Neural cell (in vitro differentiated cells): ENCODE data around the gene RABL3. TPM values are rescaled to one million over a fixed set of nuclear protein-coding genes. Genes with fewer than 3 reads are reported as not detected.
"Not testable (repeated sequence)": the region's sequence is repeated elsewhere in the genome, so short reads cannot be mapped to it uniquely, and the experiment has no call there.

Source experiments
- H2AFZ ChIP-seq: fragments of 200-600, 300-800 bp; sonication (generic), shearing (Covaris generic); 2 replicates; pipeline ENCODE4 v1.6.0; 2014; ENCODE audit warnings: low read depth, mild to moderate bottlenecking, antibody characterized with exemption, low read length, moderate library complexity
- H3F3A ChIP-seq: fragments of 200-600 bp; shearing (Covaris generic); 2 replicates; pipeline ENCODE4 v1.6.1; 2016; ENCODE audit warnings: mild to moderate bottlenecking, moderate library complexity, mixed read lengths, antibody characterized with exemption, low read length; ENCODE audit not compliant: insufficient read depth, poor library complexity, severe bottlenecking
- H3K27ac ChIP-seq: fragments of 200-600, 300-800 bp; sonication (generic), shearing (Covaris generic); 2 replicates; pipeline ENCODE4 v1.5.1; 2014; ENCODE audit warnings: mild to moderate bottlenecking, low read length, moderate library complexity
- H3K27me3 ChIP-seq: fragments of 300-800, 200-600 bp; sonication (generic), shearing (Covaris generic); 2 replicates; pipeline ENCODE4 v1.6.0; 2014; ENCODE audit warnings: mild to moderate bottlenecking, low read depth, low read length, moderate library complexity; ENCODE audit not compliant: insufficient read depth
- H3K36me3 ChIP-seq: fragments of 300-800, 200-600 bp; sonication (generic), shearing (Covaris generic); 2 replicates; pipeline ENCODE4 v1.5.1; 2014; ENCODE audit warnings: mild to moderate bottlenecking, antibody characterized with exemption, low read length, moderate library complexity; ENCODE audit not compliant: insufficient read depth
- H3K4me2 ChIP-seq: fragments of 300-800, 200-600 bp; sonication (generic), shearing (Covaris generic); 2 replicates; pipeline ENCODE4 v1.6.0; 2014; ENCODE audit warnings: mild to moderate bottlenecking, low read length
- H3K4me3 ChIP-seq: fragments of 300-800, 200-600 bp; sonication (generic), shearing (Covaris generic); 2 replicates; pipeline ENCODE4 v1.5.1; 2014; ENCODE audit warnings: mild to moderate bottlenecking, low read length, moderate library complexity
- H3K79me2 ChIP-seq: fragments of 200-600 bp; shearing (Covaris generic); replicated peaks from 2 replicates; pipeline ENCODE4 v1.6.0; 2014; ENCODE audit warnings: mild to moderate bottlenecking, low read length, moderate library complexity; ENCODE audit not compliant: insufficient read depth
- H3K9ac ChIP-seq: fragments of 300-800, 200-600 bp; sonication (generic), shearing (Covaris generic); 2 replicates; pipeline ENCODE4 v1.6.1; 2016; ENCODE audit warnings: mild to moderate bottlenecking, low read length, mixed read lengths
- H3K9me2 ChIP-seq: fragments of 200-600 bp; shearing (Covaris generic); 2 replicates; pipeline ENCODE4 v1.6.1; 2016; ENCODE audit warnings: mild to moderate bottlenecking, low read length, mixed read lengths; ENCODE audit not compliant: insufficient read depth
- H3K9me3 ChIP-seq: fragments of 200-600, 300-800 bp; sonication (generic), shearing (Covaris generic); 2 replicates; pipeline ENCODE4 v1.6.1; 2016; ENCODE audit warnings: mild to moderate bottlenecking, mixed run types, low read length, moderate library complexity, mixed read lengths
- H4K20me1 ChIP-seq: fragments of 200-600 bp; shearing (Covaris generic); 2 replicates; pipeline ENCODE4 v1.6.1; 2016; ENCODE audit warnings: mild to moderate bottlenecking, mixed run types; ENCODE audit not compliant: insufficient read depth
- CTCF ChIP-seq: fragments of 450-650 bp; IDR thresholded peaks from 2 replicates; pipeline ENCODE4 v1.5.1; 2014; ENCODE audit warnings: antibody characterized with exemption, mild to moderate bottlenecking, moderate library complexity; ENCODE audit not compliant: poor library complexity, severe bottlenecking
- EP300 ChIP-seq: fragments of 450-650 bp; conservative IDR thresholded peaks from 2 replicates; pipeline ENCODE4 v1.6.1; 2014; ENCODE audit warnings: antibody characterized with exemption, mild to moderate bottlenecking, moderate library complexity; ENCODE audit not compliant: poor library complexity, severe bottlenecking
- EZH2 ChIP-seq: fragments of 200-600, 300-800 bp; shearing (Covaris generic), sonication (generic); IDR thresholded peaks from 2 replicates; pipeline ENCODE4 v1.6.1; 2014; ENCODE audit warnings: antibody characterized with exemption, low read length, borderline replicate concordance, mild to moderate bottlenecking; ENCODE audit not compliant: insufficient read depth, poor library complexity, severe bottlenecking
- MXI1 ChIP-seq: fragments of 450-650 bp; conservative IDR thresholded peaks from 2 replicates; pipeline ENCODE4 v1.6.1; 2014; ENCODE audit warnings: antibody characterized with exemption, mild to moderate bottlenecking; ENCODE audit not compliant: poor library complexity, severe bottlenecking
- POLR2AphosphoS5 ChIP-seq: IDR thresholded peaks from 2 replicates; pipeline ENCODE4 v1.6.1; 2012
- RAD21 ChIP-seq: fragments of 450-650 bp; conservative IDR thresholded peaks from 2 replicates; pipeline ENCODE4 v1.6.1; 2014; ENCODE audit warnings: antibody characterized with exemption, mild to moderate bottlenecking, moderate library complexity
- REST ChIP-seq: IDR thresholded peaks from 2 replicates; pipeline ENCODE4 v1.6.1; 2012; ENCODE audit warnings: borderline replicate concordance
- SMC3 ChIP-seq: fragments of 450-650 bp; conservative IDR thresholded peaks from 2 replicates; pipeline ENCODE4 v1.6.1; 2014; ENCODE audit warnings: antibody characterized with exemption, mild to moderate bottlenecking, moderate library complexity; ENCODE audit not compliant: poor library complexity
- TAF1 ChIP-seq: IDR thresholded peaks from 2 replicates; pipeline ENCODE4 v1.6.1; 2012; ENCODE audit warnings: low read depth
- polyA plus RNA-seq: library from polyadenylated mRNA; depleted of rRNA; stranded (reverse); fragments of >200 nt; gene quantifications from 2 replicates; pipeline ENCODE4 v1.2.3, GENCODE V29; 2014

Gene RABL3
- polyA plus RNA-seq, 1 donor from 2014 or later: 14.7 TPM

- Histone ChIP-seq H4K20me1 (no peaks in the 10 kb centered on the region), H3K9ac (no peak overlapping the region), H3K27me3 (no peaks in the 10 kb centered on the region), H3F3A (no peaks in the 10 kb centered on the region), H2AFZ (no peak overlapping the region), H3K4me3 (no peak overlapping the region), H3K36me3 (no peaks in the 10 kb centered on the region), H3K4me2 (no peak overlapping the region), H3K27ac (no peak overlapping the region), H3K9me3 (no peaks in the 10 kb centered on the region), H3K79me2 (no peaks in the 10 kb centered on the region), H3K9me2 (no peaks in the 10 kb centered on the region)
- TF ChIP-seq EZH2: no peak
- TF ChIP-seq POLR2AphosphoS5: no peak
- no peak for TF ChIP-seq TAF1
- TF ChIP-seq MXI1: no peak
- no peak for TF ChIP-seq REST
- no peak for TF ChIP-seq CTCF
- no peak for TF ChIP-seq SMC3
- TF ChIP-seq EP300: no peak
These were observed 102.1 kb downstream of the RABL3 start for GRCh38 chr3:120640231-120640630.

GRCh38 chr3:120638820-120639219, 103.5 kb downstream of the RABL3 start:
- H3K36me3 ChIP-seq, H2AFZ ChIP-seq, H3K27me3 ChIP-seq, H4K20me1 ChIP-seq, H3K79me2 ChIP-seq, H3K27ac ChIP-seq, H3F3A ChIP-seq, H3K4me3 ChIP-seq, H3K9ac ChIP-seq, H3K4me2 ChIP-seq, H3K9me3 ChIP-seq, H3K9me2 ChIP-seq: not testable (repeated sequence)

- Histone ChIP-seq H3K4me2 (no peak overlapping the region), H3K9me2 (no peaks in the 10 kb centered on the region), H4K20me1 (no peaks in the 10 kb centered on the region), H3K27ac (no peak overlapping the region), H3K9me3 (no peaks in the 10 kb centered on the region), H3K36me3 (no peaks in the 10 kb centered on the region), H3F3A (no peaks in the 10 kb centered on the region), H2AFZ (no peak overlapping the region), H3K9ac (no peak overlapping the region), H3K27me3 (no peaks in the 10 kb centered on the region), H3K79me2 (no peaks in the 10 kb centered on the region), H3K4me3 (no peak overlapping the region)
- TF ChIP-seq EZH2 (no peak), CTCF (no peak), EP300 (no peak), SMC3 (no peak), MXI1 (no peak), TAF1 (no peak), REST (no peak), RAD21 (no peak), POLR2AphosphoS5 (no peak)
These were observed 104.3 kb downstream of the RABL3 start for GRCh38 chr3:120637851-120638559.
